DND-41 (cell line): ENCODE data around the gene VMO1.

Source experiments
- EZH2 ChIP-seq: IDR thresholded peaks from 3 replicates; pipeline ENCODE4 v1.6.1; 2012; ENCODE audit warnings: borderline replicate concordance, low read depth, mild to moderate bottlenecking, moderate library complexity, low read length, inconsistent platforms; ENCODE audit not compliant: severe bottlenecking
- TF ChIP-seq, protein P1 (sequence below): IDR thresholded peaks from 2 replicates; pipeline ENCODE4 v1.5.1; 2012; ENCODE audit warnings: borderline replicate concordance, low read length, moderate library complexity, mild to moderate bottlenecking; ENCODE audit not compliant: poor library complexity, severe bottlenecking; ENCODE audit errors: extremely low read depth

DNA sequence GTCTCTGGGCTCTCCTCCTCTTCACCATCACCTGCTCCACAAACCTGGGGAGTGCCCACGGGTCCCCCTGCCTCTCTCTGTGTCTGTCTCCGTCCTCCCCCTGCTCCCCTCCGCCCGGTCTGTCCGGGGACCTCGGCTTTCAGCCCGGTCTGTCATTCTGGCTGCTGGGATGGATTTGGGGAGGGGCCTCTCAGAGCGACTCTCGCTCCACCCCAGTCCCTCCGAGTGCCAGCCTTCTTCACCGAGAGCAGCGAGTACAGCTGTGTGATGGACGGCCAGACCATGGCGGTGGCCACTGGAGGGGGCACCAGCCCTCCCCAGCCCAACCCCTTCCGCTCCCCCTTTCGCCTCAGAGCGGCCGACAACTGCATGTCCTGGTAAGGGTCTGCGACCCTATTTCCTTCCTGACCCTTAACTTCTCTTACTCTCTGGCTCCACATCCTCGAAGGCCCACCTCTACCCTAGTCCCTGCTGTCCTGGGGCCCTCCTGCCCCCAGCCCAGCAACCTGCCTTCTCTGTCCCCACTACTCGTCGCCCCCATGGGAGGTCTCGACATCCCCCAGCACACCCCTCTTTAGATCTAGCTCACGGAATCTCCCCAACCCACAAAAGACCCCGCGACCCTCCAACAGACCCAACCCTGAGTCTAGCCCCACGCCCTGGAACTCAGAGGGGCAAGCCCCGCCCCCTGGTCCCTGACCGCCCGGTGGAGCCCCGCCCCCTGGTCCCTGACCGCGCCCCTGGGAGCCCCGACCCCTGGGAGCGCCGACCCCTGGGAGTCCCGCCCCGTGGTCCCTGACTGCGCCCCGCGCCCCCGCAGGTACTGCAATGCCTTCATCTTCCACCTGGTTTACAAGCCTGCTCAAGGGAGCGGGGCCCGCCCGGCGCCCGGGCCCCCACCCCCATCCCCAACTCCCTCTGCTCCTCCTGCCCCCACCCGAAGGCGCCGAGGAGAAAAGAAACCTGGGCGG lies 40.9 kb downstream of the VMO1 start:
- TF ChIP-seq, protein P1, sequence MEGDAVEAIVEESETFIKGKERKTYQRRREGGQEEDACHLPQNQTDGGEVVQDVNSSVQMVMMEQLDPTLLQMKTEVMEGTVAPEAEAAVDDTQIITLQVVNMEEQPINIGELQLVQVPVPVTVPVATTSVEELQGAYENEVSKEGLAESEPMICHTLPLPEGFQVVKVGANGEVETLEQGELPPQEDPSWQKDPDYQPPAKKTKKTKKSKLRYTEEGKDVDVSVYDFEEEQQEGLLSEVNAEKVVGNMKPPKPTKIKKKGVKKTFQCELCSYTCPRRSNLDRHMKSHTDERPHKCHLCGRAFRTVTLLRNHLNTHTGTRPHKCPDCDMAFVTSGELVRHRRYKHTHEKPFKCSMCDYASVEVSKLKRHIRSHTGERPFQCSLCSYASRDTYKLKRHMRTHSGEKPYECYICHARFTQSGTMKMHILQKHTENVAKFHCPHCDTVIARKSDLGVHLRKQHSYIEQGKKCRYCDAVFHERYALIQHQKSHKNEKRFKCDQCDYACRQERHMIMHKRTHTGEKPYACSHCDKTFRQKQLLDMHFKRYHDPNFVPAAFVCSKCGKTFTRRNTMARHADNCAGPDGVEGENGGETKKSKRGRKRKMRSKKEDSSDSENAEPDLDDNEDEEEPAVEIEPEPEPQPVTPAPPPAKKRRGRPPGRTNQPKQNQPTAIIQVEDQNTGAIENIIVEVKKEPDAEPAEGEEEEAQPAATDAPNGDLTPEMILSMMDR, result no peak
- TF ChIP-seq EZH2, result no peak
